Stimulated activated CD8-positive, alpha-beta memory T cell treated with anti-CD3 and anti-CD28 coated beads, Interleukin-15, amount 100 ng/mL, for 1 hour (primary cell): ENCODE measurements around the gene FOXD3.

Experiments used
- DNase-seq: peaks from one replicate; pipeline ENCODE4 v3.0.0-alpha.2; 2020; ENCODE audit warnings: low read depth

Gene FOXD3

GRCh38 chr1:63362578-63362977, 40.2 kb downstream of the FOXD3 start:
- DNase-seq = no peak

DNA sequence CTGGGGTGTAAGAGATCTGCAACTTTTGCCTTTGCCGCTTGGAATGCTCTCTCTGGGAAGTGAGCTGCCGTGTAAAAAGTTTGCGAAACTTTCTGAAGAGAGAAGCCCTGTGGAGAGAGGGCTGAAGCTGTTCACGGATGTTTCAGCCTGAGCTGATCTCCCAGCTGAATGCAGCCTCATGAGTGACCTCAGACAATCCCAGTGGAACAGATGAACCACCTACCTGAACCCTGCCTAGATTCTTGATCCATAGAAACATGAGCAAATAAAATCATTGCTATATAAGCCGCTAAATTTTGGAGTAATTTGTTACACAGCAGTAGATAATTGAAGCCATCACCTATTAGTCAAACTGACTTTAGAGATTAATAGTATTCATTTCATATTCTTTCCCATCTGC, 40.6 kb downstream of the FOXD3 start:
- no peak for DNase-seq

DNA sequence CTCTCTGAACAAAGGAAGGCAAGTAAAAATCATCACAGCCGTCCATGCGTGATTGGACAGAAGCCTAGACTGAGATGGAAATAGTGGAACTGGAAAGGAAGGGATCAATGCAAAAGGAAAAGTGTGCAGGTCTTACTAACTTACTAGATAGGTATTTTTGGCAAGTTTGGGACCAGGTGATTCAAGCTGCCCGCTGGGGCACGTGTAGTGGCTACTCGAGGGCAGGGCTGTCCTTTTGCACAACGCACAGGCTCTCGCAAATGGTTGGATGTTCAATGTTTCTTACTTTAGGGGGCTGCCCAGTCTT, 44.5 kb downstream of the FOXD3 start:
- DNase-seq = no peak

DNA sequence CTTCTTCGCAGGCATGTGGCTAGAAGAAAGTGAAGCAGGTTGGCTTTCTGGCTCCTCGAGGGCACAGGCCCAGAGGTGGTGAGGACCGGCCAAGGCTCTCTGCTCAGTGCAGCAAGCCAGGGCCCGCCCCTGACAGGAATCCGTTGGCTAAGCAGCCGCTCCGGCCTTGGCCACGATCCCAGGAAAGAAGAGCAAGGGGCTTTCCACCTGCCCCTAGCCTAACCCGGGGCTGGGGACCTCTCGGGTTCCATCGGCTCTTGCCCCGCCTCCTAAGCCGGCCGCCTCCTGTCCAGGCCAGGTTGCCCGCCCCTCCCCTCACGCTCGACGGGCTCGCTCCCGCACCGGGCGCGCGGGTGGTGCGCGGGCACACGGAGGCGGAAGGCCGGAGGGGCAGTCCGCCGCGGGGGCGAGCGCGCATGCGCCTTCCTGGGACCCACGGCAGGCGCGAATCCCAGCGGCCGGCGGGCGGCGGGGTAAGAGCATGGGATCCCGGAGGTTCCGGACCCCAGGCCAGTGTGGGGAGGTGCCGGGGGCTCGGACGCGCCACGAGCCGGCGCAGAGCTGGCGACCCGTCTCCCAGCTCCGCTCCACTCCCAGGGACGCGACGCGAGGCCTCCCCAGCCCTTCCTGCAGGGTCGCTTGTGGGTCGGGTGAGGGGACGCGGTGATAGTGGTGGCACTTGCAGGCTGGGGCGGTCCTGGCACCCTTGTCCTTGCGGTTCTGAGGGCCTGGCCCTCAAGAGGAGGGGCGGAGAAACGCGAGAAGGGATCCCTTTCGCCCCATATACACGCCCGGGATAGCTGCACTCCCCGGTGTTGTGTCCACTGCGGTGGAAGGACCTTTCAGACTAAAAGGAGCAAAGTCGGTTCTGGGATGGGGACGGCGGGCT, 45.1 kb downstream of the FOXD3 start, which contains the start of gene ALG6:
ALG6 (plus strand) TSS at position 413 of the 889 bp plus-strand sequence. CDS start 3,351 bp downstream, outside the sequence.
- DNase-seq = peak; percentile 75

DNA sequence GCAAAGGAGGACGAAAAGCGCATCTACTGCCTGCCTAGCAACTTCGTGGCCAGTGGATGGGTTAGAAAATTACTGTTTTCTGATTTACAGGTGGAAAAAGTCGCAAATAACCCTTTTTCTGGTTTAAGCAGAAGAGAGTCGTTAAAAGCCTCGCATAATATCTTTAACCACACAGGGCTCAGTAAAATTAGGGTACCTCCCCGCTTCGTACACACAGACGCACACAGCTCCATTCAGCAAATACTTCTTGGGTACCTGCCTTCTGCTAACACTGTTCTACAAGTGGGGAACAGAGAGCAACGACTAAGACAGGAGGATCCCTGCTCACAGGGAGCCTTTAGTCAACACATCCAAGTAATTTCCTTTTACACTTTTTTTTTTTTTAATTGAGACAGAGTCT, 45.8 kb downstream of the FOXD3 start:
- no peak for DNase-seq
